ENCODE results near the gene PPP2R2D.

The PPP2R2D gene

DNA sequence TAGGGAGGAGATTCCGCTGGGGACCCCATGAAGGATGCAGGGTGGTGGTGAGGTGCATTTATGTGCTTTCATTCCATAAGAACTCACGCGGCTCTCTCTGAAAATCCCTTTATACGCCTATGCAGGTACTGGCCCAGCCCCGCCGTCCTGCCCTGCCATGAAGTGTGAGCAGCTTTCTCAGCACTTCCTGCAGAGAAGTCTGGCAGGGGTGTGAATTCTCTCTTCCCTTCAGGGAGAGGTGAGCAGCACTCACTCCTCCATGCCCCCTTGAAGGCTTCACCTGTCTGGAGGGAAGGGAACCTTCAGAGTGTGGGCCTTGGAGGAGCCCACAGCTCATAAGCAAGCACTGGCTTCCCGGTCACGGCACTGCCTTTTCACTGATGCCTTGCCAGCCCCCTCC lies 34.0 kb downstream of the PPP2R2D start:
- no peak for DNase-seq
- Histone ChIP-seq H3K4me1 (peaks cover 0 to 31% (median 25%) of the 10 kb centered on the region in 4 donors), H3K9me3 (no peaks in the 10 kb centered on the region), H3K27me3 (no peaks in the 10 kb centered on the region), H3K4me3 (no peak overlapping the region), H3K27ac (no peak overlapping the region), H3K36me3 (peaks cover 7 to 45% (median 27%) of the 10 kb centered on the region in 3 donors)
- intact Hi-C loops (cut with DNase I; ENCODE audit: low total_unique reads) = loop anchor here (2.0 kb wide), 1 partner anchor 32 kb away; no protein-coding TSS in a partner anchor
- TF ChIP-seq, protein P1, sequence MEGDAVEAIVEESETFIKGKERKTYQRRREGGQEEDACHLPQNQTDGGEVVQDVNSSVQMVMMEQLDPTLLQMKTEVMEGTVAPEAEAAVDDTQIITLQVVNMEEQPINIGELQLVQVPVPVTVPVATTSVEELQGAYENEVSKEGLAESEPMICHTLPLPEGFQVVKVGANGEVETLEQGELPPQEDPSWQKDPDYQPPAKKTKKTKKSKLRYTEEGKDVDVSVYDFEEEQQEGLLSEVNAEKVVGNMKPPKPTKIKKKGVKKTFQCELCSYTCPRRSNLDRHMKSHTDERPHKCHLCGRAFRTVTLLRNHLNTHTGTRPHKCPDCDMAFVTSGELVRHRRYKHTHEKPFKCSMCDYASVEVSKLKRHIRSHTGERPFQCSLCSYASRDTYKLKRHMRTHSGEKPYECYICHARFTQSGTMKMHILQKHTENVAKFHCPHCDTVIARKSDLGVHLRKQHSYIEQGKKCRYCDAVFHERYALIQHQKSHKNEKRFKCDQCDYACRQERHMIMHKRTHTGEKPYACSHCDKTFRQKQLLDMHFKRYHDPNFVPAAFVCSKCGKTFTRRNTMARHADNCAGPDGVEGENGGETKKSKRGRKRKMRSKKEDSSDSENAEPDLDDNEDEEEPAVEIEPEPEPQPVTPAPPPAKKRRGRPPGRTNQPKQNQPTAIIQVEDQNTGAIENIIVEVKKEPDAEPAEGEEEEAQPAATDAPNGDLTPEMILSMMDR (IDR thresholded peaks at IDR 0.05) = no peak

DNA sequence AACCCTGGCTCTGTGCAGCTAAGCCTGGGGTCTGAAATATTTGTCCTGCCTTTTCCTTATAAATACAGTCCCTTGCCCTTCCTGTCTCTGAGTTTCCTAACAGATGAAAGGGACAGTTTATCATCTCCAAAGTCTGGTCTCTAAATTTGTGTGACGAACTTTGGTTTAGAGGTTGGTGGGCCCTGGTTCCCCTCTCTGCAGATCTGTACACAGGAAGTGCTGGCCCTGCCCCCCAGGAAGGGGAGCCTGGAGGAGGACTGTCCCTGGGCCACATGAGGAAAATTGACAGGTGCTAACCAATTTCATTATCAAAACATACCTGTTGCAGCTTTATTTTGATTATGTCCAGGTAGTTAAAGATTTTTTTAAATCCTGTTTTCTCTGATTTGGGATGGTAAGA lies 34.5 kb downstream of the PPP2R2D start:
- no peaks in the 10 kb centered on the region for H3K9me3 ChIP-seq
- intact Hi-C loops (cut with DNase I; ENCODE audit: low total_unique reads) = loop anchor here (2.0 kb wide), 1 partner anchor 32 kb away; no protein-coding TSS in a partner anchor
- peaks cover 7 to 50% (median 31%) of the 10 kb centered on the region in 3 donors for H3K36me3 ChIP-seq
- no peak overlapping the region for H3K4me3 ChIP-seq
- no peak overlapping the region for H3K27ac ChIP-seq
- H3K4me1 ChIP-seq = peaks cover 0 to 30% (median 20%) of the 10 kb centered on the region in 4 donors
- TF ChIP-seq, protein P1 (IDR thresholded peaks at IDR 0.05) = no peak
- DNase-seq = no peak
- H3K27me3 ChIP-seq = no peaks in the 10 kb centered on the region

DNA sequence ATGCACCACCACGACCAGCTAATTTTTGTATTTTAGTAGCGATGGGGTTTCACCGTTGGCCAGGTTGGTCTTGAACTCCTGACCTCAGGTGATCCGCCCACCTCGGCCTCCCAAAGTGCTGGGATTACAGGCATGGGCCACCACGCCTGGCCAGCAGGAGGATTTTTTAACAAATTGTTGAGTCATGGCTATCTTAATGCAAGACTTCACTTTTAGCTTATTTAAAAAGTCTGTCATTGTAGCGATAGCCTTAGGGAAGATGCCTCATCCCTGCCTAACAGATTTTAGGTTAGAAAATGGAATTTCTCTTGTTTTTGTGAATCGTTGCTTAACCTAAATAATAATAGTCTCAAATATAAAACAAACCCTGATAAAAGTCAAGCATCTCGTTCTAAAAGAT lies 35.5 kb downstream of the PPP2R2D start:
- Histone ChIP-seq H3K36me3 (peaks cover 14 to 60% (median 41%) of the 10 kb centered on the region in 3 donors), H3K27ac (no peak overlapping the region), H3K27me3 (no peaks in the 10 kb centered on the region), H3K4me1 (peaks cover 0 to 22% (median 12%) of the 10 kb centered on the region in 4 donors), H3K4me3 (no peak overlapping the region), H3K9me3 (no peaks in the 10 kb centered on the region)
- DNase-seq = no peak
- TF ChIP-seq, protein P1 (IDR thresholded peaks at IDR 0.05) = no peak
- intact Hi-C loops (cut with DNase I; ENCODE audit: low total_unique reads) = no loop called here

DNA sequence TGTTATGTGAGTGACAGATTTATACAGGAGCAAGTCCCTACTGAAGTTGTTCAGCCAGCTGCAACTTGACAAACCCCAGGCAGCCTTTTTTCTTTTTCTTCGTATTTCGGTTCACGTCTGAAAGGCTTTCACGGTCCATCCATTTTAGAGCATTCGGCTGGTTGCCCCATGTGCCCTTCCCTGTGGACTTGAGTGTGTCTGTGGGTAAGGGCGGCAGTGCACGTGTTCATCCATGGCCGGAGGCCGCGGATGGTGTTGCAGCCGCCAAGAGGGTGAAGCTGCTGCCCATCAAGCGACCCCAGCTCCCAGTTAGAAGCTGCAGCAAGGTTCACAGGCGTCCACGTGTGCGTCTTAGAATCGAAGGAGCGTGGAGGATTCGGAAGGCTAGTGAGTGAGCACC lies 35.9 kb downstream of the PPP2R2D start:
- Histone ChIP-seq H3K4me3 (no peak overlapping the region), H3K27me3 (no peaks in the 10 kb centered on the region), H3K27ac (no peak overlapping the region), H3K36me3 (peaks cover 14 to 65% (median 45%) of the 10 kb centered on the region in 3 donors), H3K9me3 (no peaks in the 10 kb centered on the region), H3K4me1 (peaks cover 0 to 18% (median 7%) of the 10 kb centered on the region in 4 donors)
- intact Hi-C loops (cut with DNase I; ENCODE audit: low total_unique reads) = no loop called here
- TF ChIP-seq, protein P1 (IDR thresholded peaks at IDR 0.05) = no peak
- no peak for DNase-seq

DNA sequence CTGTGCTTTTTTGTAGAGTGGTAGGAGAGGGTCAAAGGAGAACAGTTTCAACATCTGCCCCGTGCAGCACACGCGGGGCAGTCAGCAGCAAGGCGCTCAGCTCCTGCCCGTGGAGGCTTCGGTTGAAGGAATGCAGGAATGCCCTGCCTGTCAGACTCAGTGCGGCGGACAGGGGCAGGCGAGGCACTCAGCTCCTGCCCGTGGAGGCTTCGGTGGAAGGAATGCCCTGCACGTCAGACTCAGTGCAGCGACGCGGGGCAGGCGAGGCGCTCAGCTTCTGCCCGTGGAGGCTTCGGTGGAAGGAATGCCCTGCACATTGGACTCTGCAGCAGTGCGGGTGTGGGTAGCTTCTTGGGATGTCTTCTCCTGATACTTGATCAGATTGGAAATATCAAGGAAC lies 37.0 kb downstream of the PPP2R2D start:
- no peak for DNase-seq
- Histone ChIP-seq H3K27ac (no peak overlapping the region), H3K4me3 (no peak overlapping the region), H3K27me3 (no peaks in the 10 kb centered on the region), H3K4me1 (peaks cover 0 to 9% (median under 1%) of the 10 kb centered on the region in 4 donors), H3K36me3 (peaks cover 14 to 69% (median 50%) of the 10 kb centered on the region in 3 donors), H3K9me3 (no peaks in the 10 kb centered on the region)
- intact Hi-C loops (cut with DNase I; ENCODE audit: low total_unique reads) = no loop called here
- TF ChIP-seq, protein P1 (IDR thresholded peaks at IDR 0.05) = no peak

DNA sequence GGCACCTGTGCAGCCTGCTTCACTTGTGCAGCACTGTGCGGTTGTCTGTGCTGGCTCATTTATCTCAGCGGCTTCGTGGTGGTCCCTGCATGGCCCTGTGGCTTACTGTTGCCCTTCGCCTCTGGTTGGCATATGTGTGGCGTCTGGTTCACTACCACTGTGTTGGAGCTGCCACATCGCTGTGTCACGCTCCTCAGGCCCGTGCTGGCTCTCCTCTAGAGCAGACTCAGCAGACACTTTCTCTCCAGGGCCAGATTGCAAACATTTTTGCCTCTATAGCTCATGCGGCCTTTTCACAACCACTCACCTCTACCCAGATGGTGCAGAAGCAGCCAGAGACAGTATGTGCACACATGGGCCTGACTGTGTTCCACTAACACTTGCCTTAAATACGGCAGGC lies 37.9 kb downstream of the PPP2R2D start:
- TF ChIP-seq, protein P1 (IDR thresholded peaks at IDR 0.05) = no peak
- no peaks in the 10 kb centered on the region for H3K9me3 ChIP-seq
- no peak overlapping the region for H3K27ac ChIP-seq
- peaks cover 0 to under 1% (median 0%) of the 10 kb centered on the region in 4 donors for H3K4me1 ChIP-seq
- no peak overlapping the region for H3K4me3 ChIP-seq
- H3K27me3 ChIP-seq = no peaks in the 10 kb centered on the region
- no peak for DNase-seq
- H3K36me3 ChIP-seq = peaks cover 14 to 69% (median 55%) of the 10 kb centered on the region in 3 donors
- intact Hi-C loops (cut with DNase I; ENCODE audit: low total_unique reads) = no loop called here

Measured in tibial artery (tissue), 4 donors.